Natural killer cell (primary cell): ENCODE data around the gene IL36RN. TPM values are rescaled to one million over a fixed set of nuclear protein-coding genes. Genes with fewer than 3 reads are reported as not detected.

Source experiments
- ATAC-seq, 3 donors: fragments of 150-1000 bp in 2 of 3; fragments of 200-7000 bp in 1 of 3; cut with Tn5 transposase; 1 replicate in 1 of 3; 2 replicates in 2 of 3; pipeline ENCODE4 v1.10.0; 2021; ENCODE audit warnings: mild to moderate bottlenecking in 2 of 3, moderate library complexity in 2 of 3
- DNase-seq, 2 donors: peaks; one replicate each; pipeline versions ENCODE4 v3.0.0 to v3.0.0-alpha.2; 2013 to 2021; ENCODE audit warnings: mixed read lengths in 1 of 2
- H3K27ac ChIP-seq: one replicate; pipeline ENCODE4 v1.5.1; 2013; ENCODE audit warnings: mild to moderate bottlenecking, low read length
- H3K27me3 ChIP-seq: one replicate; pipeline ENCODE4 v1.6.1; 2013; ENCODE audit warnings: low read length; ENCODE audit not compliant: control insufficient read depth, insufficient read depth
- H3K36me3 ChIP-seq: one replicate; pipeline ENCODE4 v1.6.1; 2013; ENCODE audit warnings: low read length; ENCODE audit not compliant: control insufficient read depth, insufficient read depth
- H3K4me1 ChIP-seq: one replicate; pipeline ENCODE4 v1.6.1; 2013; ENCODE audit warnings: low read length; ENCODE audit not compliant: control insufficient read depth, insufficient read depth
- H3K4me3 ChIP-seq: one replicate; pipeline ENCODE4 v1.5.1; 2013; ENCODE audit warnings: low read length
- H3K9me3 ChIP-seq: one replicate; pipeline ENCODE4 v1.6.1; 2013; ENCODE audit warnings: low read length; ENCODE audit not compliant: control insufficient read depth, insufficient read depth
- H3K27ac Mint-ChIP-seq, 2 donors: one replicate each; pipeline ENCODE4 v1.8.0; 2022; ENCODE audit warnings: mild to moderate bottlenecking in 2 of 2, mixed read lengths in 2 of 2, moderate library complexity in 1 of 2
- H3K27me3 Mint-ChIP-seq, 2 donors: one replicate each; pipeline ENCODE4 v1.8.0; 2022; ENCODE audit warnings: low read depth in 2 of 2, mixed read lengths in 2 of 2
- H3K36me3 Mint-ChIP-seq: one replicate; pipeline ENCODE4 v1.8.0; 2022; ENCODE audit warnings: mixed read lengths
- H3K4me1 Mint-ChIP-seq, 2 donors: one replicate each; pipeline ENCODE4 v1.8.0; 2022; ENCODE audit warnings: mixed read lengths in 2 of 2
- H3K4me3 Mint-ChIP-seq: one replicate; pipeline ENCODE4 v1.8.0; 2022; ENCODE audit warnings: mild to moderate bottlenecking, moderate library complexity, mixed read lengths
- H3K9me3 Mint-ChIP-seq, 2 donors: one replicate each; pipeline ENCODE4 v1.8.0; 2022; ENCODE audit warnings: mixed read lengths in 2 of 2
- CTCF ChIP-seq: fragments of 200-600 bp; IDR thresholded peaks from one replicate; pipeline ENCODE4 v1.8.0; 2022; ENCODE audit warnings: antibody characterized with exemption
- WGBS: methylation state at CpG from one replicate; pipeline ENCODE4 v1.1.7; 2013; ENCODE audit warnings: missing lambda C conversion rate; ENCODE audit not compliant: insufficient coverage; 5-methylcytosine and 5-hydroxymethylcytosine counted together
- intact Hi-C: fragments of 100-400 bp; cut with micrococcal nuclease; formaldehyde crosslinking; loops from one replicate; pipeline ENCODE4 v1.14.2; 2022
- total RNA-seq, 4 donors: library from RNA; stranded (reverse); fragments of 120-200 nt in 1 of 4; gene quantifications; one replicate each; pipeline versions ENCODE4 v1.2.3 to v1.2.4, GENCODE V29; 2013 to 2022

Gene IL36RN
- total RNA-seq, 3 donors from 2014 or later (not counting 1 experiment from before 2014, with no cell fraction given) = not detected

- peaks cover 0 to 8% of the 10 kb centered on the region in 2 donors for H3K27me3 Mint-ChIP-seq
- Histone ChIP-seq H3K4me1 (peaks cover 11% of the 10 kb centered on the region), H3K4me3 (no peak overlapping the region), H3K27ac (no peak overlapping the region), H3K9me3 (no peaks in the 10 kb centered on the region), H3K36me3 (no peaks in the 10 kb centered on the region), H3K27me3 (no peaks in the 10 kb centered on the region)
- peaks cover 6 to 7% of the 10 kb centered on the region in 2 donors for H3K4me1 Mint-ChIP-seq
- DNase-seq (no peak), ATAC-seq (no peak)
- H3K4me3 Mint-ChIP-seq = no peak overlapping the region
- H3K27ac Mint-ChIP-seq = no peak overlapping the region
- 100% methylated on average over 2 of the region's 3 CpGs for WGBS
- H3K9me3 Mint-ChIP-seq = no peaks in the 10 kb centered on the region
- TF ChIP-seq CTCF = no peak
- intact Hi-C loops = no loop called here
- H3K36me3 Mint-ChIP-seq = no peaks in the 10 kb centered on the region
Measured at GRCh38 chr2:113073325-113073834, 14.4 kb downstream of the IL36RN start.

GRCh38 chr2:113075030-113075429 lies 16.0 kb downstream of the IL36RN start:
- DNase-seq = peak in 1 of 2 donors; percentile 11
- H3K4me3 Mint-ChIP-seq = no peak overlapping the region
- Histone ChIP-seq H3K27me3 (no peaks in the 10 kb centered on the region), H3K4me1 (peaks cover 11% of the 10 kb centered on the region), H3K9me3 (no peaks in the 10 kb centered on the region), H3K4me3 (no peak overlapping the region), H3K36me3 (no peaks in the 10 kb centered on the region), H3K27ac (no peak overlapping the region)
- WGBS = 21% methylated on average over 5 of the region's 5 CpGs
- no peaks in the 10 kb centered on the region for H3K9me3 Mint-ChIP-seq
- no peak for TF ChIP-seq CTCF
- H3K36me3 Mint-ChIP-seq = no peaks in the 10 kb centered on the region
- H3K27me3 Mint-ChIP-seq = peaks cover 0 to 4% of the 10 kb centered on the region in 2 donors
- H3K27ac Mint-ChIP-seq = no peak overlapping the region
- peaks cover 6 to 7% of the 10 kb centered on the region in 2 donors for H3K4me1 Mint-ChIP-seq
- intact Hi-C loops = no loop called here
- ATAC-seq = peak in 1 of 3 donors; percentile 44

- no peak for TF ChIP-seq CTCF
- Histone ChIP-seq H3K9me3 (no peaks in the 10 kb centered on the region), H3K4me1 (peaks cover 11% of the 10 kb centered on the region), H3K36me3 (no peaks in the 10 kb centered on the region), H3K4me3 (no peak overlapping the region), H3K27ac (no peak overlapping the region), H3K27me3 (no peaks in the 10 kb centered on the region)
- H3K27me3 Mint-ChIP-seq = peaks cover 0 to 4% of the 10 kb centered on the region in 2 donors
- H3K36me3 Mint-ChIP-seq = no peaks in the 10 kb centered on the region
- no peak overlapping the region for H3K27ac Mint-ChIP-seq
- intact Hi-C loops = no loop called here
- no peak overlapping the region for H3K4me3 Mint-ChIP-seq
- H3K9me3 Mint-ChIP-seq = no peaks in the 10 kb centered on the region
- ATAC-seq (no peak), DNase-seq (no peak)
- 94% methylated on average over 3 of the region's 3 CpGs for WGBS
- peaks cover 6 to 7% of the 10 kb centered on the region in 2 donors for H3K4me1 Mint-ChIP-seq
Measured at GRCh38 chr2:113075600-113075999, 16.6 kb downstream of the IL36RN start.
